Measurements from ENCODE around the gene DNAJB12.
A peak's percentile ranks its signal among the peaks of the same experiment; 100 is the strongest.
"Not testable (repeated sequence)": the region's sequence is repeated elsewhere in the genome, so short reads cannot be mapped to it uniquely, and the experiment has no call there.

The DNAJB12 gene

GRCh38 chr10:72315611-72316385 is 38.9 kb downstream of the DNAJB12 start:
- DNase-seq (ENCODE audit: low read depth): no peak

DNA sequence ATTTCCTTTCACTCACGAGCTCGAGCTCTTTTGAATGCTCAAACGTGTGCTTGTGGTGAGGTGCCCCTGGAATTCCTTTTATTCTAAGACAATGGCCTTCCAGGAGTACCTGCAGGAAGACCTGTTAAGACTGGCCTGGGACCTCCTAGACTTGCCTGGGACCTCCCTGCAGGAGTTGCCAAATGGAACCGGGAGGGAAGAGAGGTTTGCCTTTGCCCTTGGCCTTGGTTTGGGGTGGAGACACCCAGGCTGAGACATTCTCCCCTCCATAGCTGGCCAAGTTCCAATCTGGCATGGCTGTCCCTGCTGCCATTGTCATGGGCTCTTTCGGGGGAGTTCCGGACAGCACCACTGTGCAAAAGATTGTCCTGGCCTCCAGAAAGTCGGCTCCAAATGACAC is 39.7 kb downstream of the DNAJB12 start:
- DNase-seq (ENCODE audit: low read depth): no peak

- DNase-seq (ENCODE audit: low read depth): no peak
Observed at GRCh38 chr10:72314263-72314662, 40.5 kb downstream of the DNAJB12 start.

GRCh38 chr10:72312865-72313391 is 41.8 kb downstream of the DNAJB12 start:
- DNase-seq (ENCODE audit: low read depth): no peak

DNA sequence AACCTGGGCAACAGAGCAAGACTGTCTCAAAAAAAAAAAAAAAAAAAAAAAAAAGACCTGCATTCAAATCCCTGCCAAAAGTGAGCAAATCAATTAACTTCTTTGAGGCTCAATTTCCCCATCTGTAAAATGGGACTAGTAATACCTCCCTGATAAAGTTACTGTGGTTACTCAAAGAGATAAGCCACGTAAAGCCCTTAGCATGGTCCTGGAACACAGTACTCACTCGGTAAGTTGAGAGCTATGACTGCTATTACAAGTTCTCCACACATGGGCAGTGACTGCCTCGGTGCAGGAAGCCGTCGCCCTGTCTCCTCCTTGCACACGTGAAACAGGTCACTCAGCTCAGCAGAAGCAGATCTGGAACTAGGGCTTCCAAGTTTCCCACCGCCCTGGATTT is 43.1 kb downstream of the DNAJB12 start:
- no peak for DNase-seq (ENCODE audit: low read depth)

DNA sequence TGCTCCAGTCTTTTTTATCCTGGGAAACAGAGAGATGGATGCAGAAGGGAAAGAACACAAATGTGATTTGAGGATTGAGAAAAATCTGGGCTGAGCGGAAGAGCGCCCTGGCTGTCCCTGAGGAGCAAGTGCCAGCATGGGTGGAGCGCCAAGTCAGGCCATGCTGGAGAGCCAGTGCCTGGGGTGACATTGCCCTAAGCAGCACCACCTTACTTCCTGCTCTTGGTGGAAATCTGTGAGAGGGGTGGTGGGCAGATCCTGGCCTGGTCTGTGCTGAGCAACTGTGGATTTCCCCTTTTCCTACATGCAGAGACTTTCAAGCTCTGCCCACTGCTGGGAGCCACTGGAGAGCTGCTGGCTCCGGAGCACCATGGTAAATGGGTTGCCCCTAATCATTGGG is 44.1 kb downstream of the DNAJB12 start:
- DNase-seq (ENCODE audit: low read depth): no peak

GRCh38 chr10:72310241-72310633 is 44.5 kb downstream of the DNAJB12 start:
- DNase-seq (ENCODE audit: low read depth): no peak

- DNase-seq (ENCODE audit: low read depth): no peak
Observed at GRCh38 chr10:72309290-72310240, 45.2 kb downstream of the DNAJB12 start.

DNA sequence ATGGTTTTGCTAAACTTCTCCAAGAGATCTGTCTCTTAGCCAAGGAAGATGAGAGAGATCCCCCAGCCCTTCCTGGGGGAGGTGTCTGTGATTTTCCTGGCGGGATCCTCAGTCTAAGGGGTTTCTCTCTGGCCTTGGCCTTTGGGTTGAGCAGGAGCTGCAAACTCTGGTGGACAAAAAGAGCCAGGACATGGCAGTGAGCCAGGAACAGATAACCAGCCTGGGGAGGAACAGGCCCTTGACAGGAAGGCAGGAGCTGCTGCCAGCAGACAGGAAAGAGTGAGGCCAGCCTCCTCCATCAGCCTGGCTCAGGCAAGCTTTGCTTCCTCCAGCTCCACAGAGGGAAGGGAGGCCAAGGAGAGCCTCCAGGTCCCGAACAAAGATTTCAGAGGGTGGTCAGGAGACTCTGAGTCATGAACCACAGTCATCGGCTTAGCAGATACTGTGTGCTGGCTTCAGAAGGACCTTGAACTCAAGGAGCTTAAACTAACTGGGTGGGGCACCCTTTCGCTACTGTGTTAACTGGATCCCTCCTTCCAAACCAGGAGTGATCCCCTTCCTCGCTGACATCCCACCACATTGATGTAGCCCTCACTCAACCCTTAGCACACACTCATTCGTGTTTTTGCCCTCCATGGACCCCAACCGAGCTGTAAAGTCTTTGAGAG is 46.3 kb downstream of the DNAJB12 start:
- no peak for DNase-seq (ENCODE audit: low read depth)

DNA sequence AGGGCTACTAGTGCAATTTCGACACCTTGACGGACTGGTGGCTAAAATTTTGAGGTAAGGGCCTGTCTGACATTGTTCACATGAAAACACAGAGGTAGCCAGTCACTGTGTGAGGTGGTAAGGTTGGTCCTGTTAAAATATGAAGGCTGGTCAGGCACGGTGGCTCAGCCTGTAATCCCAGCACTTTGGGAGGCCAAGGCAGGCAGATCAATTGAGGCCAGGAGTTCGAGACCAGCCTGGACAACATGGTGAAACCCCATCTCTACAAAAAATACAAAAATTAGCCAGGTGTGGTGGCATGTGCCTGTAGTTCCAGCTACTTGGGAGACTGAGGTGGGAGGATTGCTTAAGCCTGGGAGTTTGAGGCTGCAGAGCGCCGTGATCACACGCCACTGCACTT is 47.0 kb downstream of the DNAJB12 start:
- not testable (repeated sequence) for DNase-seq (ENCODE audit: low read depth)

GRCh38 chr10:72306215-72306760 is 48.4 kb downstream of the DNAJB12 start:
- no peak for DNase-seq (ENCODE audit: low read depth)

DNA sequence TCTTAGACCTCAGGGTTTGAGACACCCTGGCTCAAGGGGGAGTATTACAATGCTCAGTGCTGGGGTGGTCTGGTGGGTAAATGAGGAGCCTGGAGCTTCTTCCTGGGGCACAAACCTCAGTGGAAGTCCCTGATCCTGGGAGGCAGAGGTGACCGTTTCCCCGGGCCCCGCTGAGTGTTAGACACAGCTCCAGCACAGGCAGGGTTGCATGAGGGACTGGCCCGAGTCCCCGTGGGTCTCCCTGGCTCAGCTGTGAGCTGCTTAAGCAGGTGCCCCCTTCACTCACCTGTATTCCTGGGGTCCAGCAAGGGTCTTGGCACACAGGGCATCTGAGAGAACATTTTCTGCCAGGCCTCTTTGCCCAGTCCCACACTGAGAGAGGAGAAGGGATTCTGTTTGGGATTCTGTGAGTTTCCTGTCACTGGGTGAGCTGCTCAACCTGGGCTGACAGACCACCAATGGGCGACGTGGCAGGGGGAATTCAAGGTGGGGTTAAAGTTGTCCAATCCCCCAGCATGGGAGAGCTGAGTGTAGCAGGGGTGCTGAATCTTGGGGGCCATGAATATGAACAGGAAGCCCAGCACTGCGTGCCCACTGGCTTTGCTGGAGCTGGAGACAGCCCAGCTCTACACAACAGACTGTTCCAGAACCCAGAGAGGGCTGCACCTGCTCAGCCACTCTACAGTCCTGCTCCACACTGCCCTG is 51.1 kb downstream of the DNAJB12 start:
- no peak for DNase-seq (ENCODE audit: low read depth)

- no peak for DNase-seq (ENCODE audit: low read depth)
Observed at GRCh38 chr10:72298592-72299519, 55.9 kb downstream of the DNAJB12 start.

- peak; percentile 79 for DNase-seq (ENCODE audit: low read depth)
Observed at GRCh38 chr10:72297805-72298591, 56.7 kb downstream of the DNAJB12 start.

DNA sequence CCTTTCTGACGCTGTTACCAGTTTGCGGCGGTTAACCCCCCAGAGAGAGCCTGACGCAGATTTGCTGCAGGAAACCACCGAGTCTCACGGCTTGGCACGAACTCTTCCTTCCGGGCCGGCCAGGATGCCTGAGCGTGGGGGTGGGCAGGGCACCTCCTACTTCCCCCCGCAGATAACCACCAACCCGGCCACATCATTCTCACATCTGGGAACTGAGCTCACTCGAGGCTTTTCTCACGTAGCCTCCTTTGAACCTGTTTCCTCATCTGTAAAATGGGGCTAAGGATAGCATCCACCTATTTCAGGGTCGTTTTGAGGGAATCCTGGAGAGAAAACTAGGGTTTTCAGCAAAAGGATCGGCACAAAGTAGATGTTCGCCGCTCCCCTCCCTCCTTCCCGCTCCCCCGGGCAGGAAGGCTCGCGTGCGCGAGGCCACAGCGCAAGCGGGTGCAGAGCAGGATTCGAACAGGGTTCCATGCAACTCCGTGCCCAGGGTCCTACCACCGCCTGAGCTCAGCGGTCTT is 57.4 kb downstream of the DNAJB12 start:
- DNase-seq (ENCODE audit: low read depth): peak; percentile 92

DNA sequence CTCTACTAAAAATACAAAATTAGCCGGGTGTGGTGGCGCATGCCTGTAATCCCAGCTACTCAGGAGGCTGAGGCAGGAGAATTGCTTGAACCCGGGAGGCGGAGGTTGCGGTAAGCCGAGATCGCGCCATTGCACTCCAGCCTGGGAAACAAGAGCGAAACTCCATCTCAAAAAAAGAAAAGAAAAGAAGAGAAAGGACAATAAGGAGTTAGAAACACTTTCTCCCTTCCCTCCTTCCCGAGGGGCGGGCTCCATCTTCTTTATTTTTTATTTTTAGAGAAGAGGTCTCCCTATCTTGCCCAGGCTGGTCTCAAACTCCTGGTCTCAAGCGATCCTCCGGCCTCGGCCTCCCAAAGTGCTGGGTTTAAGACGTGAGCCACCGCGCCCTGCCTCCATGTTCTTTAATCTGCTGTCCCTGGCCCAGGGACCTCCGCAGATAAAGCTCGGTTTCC is 57.9 kb downstream of the DNAJB12 start:
- not testable (repeated sequence) for DNase-seq (ENCODE audit: low read depth)

- DNase-seq (ENCODE audit: low read depth): no peak
Observed at GRCh38 chr10:72295330-72295910, 59.3 kb downstream of the DNAJB12 start.

DNA sequence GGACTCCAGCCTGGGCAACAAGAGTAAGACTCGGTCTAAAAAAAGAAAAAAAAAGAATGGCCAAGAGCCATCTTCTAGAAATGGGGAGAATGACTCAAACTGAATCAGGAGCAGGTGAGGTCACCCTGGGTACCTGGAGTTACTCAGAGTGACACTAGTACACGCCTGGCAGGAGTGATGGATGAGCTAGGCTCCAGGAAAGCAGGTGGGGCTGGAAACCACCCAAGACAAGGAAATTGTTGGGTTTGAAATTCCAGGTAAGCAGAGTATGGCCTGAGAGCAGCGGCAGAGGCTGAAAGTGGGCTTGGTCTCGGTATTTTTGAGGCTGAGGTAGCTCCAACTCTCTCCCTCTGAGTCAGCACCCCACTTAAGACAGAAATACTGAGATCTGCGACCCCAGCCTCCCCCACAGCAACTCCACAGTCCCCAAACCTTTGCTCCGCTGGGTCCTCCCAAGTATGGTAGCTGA is 62.5 kb downstream of the DNAJB12 start:
- no peak for DNase-seq (ENCODE audit: low read depth)

Measured in stimulated activated CD8-positive, alpha-beta memory T cell treated with anti-CD3 and anti-CD28 coated beads, Interleukin-12 subunit alpha, Interleukin-12 subunit beta, amount 100 ng/mL, for 1 hour (primary cell).